Neural progenitor cell (in vitro differentiated cells): ENCODE results near the gene LOXHD1. TPM values are rescaled to one million over a fixed set of nuclear protein-coding genes. Genes with fewer than 3 reads are reported as not detected.

ENCODE experiments used
- DNase-seq: peaks from one replicate; pipeline ENCODE4 v3.0.0-alpha.2; 2016; ENCODE audit warnings: low spot score
- H2AFZ ChIP-seq: fragments of 200-600 bp; sonication (generic); replicated peaks from 2 replicates; pipeline ENCODE4 v1.6.1; 2016; ENCODE audit warnings: antibody characterized with exemption
- H3F3A ChIP-seq: fragments of 200-600 bp; sonication (generic); 2 replicates; pipeline ENCODE4 v1.6.1; 2016; ENCODE audit warnings: antibody characterized with exemption, low read depth
- H3K27ac ChIP-seq: fragments of 200-600 bp; sonication (generic); 2 replicates; pipeline ENCODE4 v1.5.1; 2016; ENCODE audit warnings: mild to moderate bottlenecking
- H3K27me3 ChIP-seq: fragments of 200-600 bp; sonication (generic); 2 replicates; pipeline ENCODE4 v1.6.1; 2016; ENCODE audit warnings: mild to moderate bottlenecking, moderate library complexity
- H3K36me3 ChIP-seq: fragments of 200-600 bp; sonication (generic); 2 replicates; pipeline ENCODE4 v1.5.1; 2016
- H3K4me1 ChIP-seq: fragments of 200-600 bp; sonication (generic); 2 replicates; pipeline ENCODE4 v1.6.1; 2016; ENCODE audit warnings: mixed run types
- H3K4me2 ChIP-seq: fragments of 200-600 bp; sonication (generic); 2 replicates; pipeline ENCODE4 v1.6.1; 2016
- H3K4me3 ChIP-seq: fragments of 200-600 bp; sonication (generic); 2 replicates; pipeline ENCODE4 v1.5.1; 2016
- H3K79me2 ChIP-seq: fragments of 200-600 bp; sonication (generic); 2 replicates; pipeline ENCODE4 v1.6.1; 2016; ENCODE audit warnings: low read depth
- H3K9ac ChIP-seq: fragments of 200-600 bp; sonication (generic); 2 replicates; pipeline ENCODE4 v1.6.1; 2016
- H3K9me3 ChIP-seq: fragments of 200-600 bp; sonication (generic); 2 replicates; pipeline ENCODE4 v1.5.1; 2016; ENCODE audit warnings: low read depth
- H4K20me1 ChIP-seq: fragments of 200-600 bp; sonication (generic); 2 replicates; pipeline ENCODE4 v1.6.1; 2016; ENCODE audit warnings: low read depth
- H3K27ac Mint-ChIP-seq: 3 replicates; pipeline ENCODE4 v1.8.0; 2021; ENCODE audit warnings: mixed read lengths
- H3K27me3 Mint-ChIP-seq: 2 replicates; pipeline ENCODE4 v1.8.0; 2022; ENCODE audit warnings: low read depth, mild to moderate bottlenecking, inconsistent platforms, moderate library complexity, mixed read lengths; ENCODE audit not compliant: insufficient read depth
- H3K36me3 Mint-ChIP-seq: 3 replicates; pipeline ENCODE4 v1.8.0; 2021; ENCODE audit warnings: mixed read lengths
- H3K4me1 Mint-ChIP-seq: 3 replicates; pipeline ENCODE4 v1.8.0; 2021; ENCODE audit warnings: mixed read lengths
- H3K4me3 Mint-ChIP-seq: 3 replicates; pipeline ENCODE4 v1.8.0; 2021; ENCODE audit warnings: mild to moderate bottlenecking, moderate library complexity, mixed read lengths
- H3K9me3 Mint-ChIP-seq: 3 replicates; pipeline ENCODE4 v1.8.0; 2020; ENCODE audit warnings: mixed read lengths
- CTCF ChIP-seq: fragments of 200-600 bp; sonication (generic); IDR thresholded peaks from 2 replicates; pipeline ENCODE4 v1.5.1; 2017; ENCODE audit warnings: antibody characterized with exemption, mild to moderate bottlenecking
- EZH2 ChIP-seq: fragments of 200-600 bp; sonication (generic); IDR thresholded peaks from 2 replicates; pipeline ENCODE4 v1.6.1; 2017; ENCODE audit warnings: antibody characterized with exemption, mild to moderate bottlenecking, moderate library complexity
- EZH2phosphoT487 ChIP-seq: fragments of 200-600 bp; sonication (generic); IDR thresholded peaks from 2 replicates; pipeline ENCODE4 v1.6.1; 2017; ENCODE audit warnings: antibody characterized with exemption
- total RNA-seq: library from RNA; depleted of rRNA; stranded (reverse); fragments of >200 nt; gene quantifications from 2 replicates; pipeline ENCODE4 v1.2.3, GENCODE V29; 2015; ENCODE audit warnings: low replicate concordance

Gene LOXHD1
- total RNA-seq, 1 donor from 2014 or later = not detected

GRCh38 chr18:46627136-46627535 is 29.9 kb downstream of the LOXHD1 start:
- no peak overlapping the region for H3K4me2 ChIP-seq

GRCh38 chr18:46625069-46625468 is 32.0 kb downstream of the LOXHD1 start:
- Histone ChIP-seq H3F3A (no peaks in the 10 kb centered on the region), H2AFZ (no peak overlapping the region), H4K20me1 (no peaks in the 10 kb centered on the region), H3K4me1 (peaks cover 6% of the 10 kb centered on the region), H3K9ac (no peak overlapping the region), H3K36me3 (no peaks in the 10 kb centered on the region), H3K9me3 (no peaks in the 10 kb centered on the region), H3K4me3 (no peak overlapping the region), H3K79me2 (no peaks in the 10 kb centered on the region), H3K27ac (no peak overlapping the region), H3K4me2 (no peak overlapping the region), H3K27me3 (no peaks in the 10 kb centered on the region)
- no peaks in the 10 kb centered on the region for H3K9me3 Mint-ChIP-seq
- H3K4me1 Mint-ChIP-seq = no peaks in the 10 kb centered on the region
- no peak for TF ChIP-seq EZH2
- TF ChIP-seq EZH2phosphoT487 = no peak
- no peak for TF ChIP-seq CTCF
- H3K4me3 Mint-ChIP-seq = no peak overlapping the region
- peaks cover 12% of the 10 kb centered on the region for H3K27me3 Mint-ChIP-seq
- H3K36me3 Mint-ChIP-seq = no peaks in the 10 kb centered on the region
- no peak overlapping the region for H3K27ac Mint-ChIP-seq
- no peak for DNase-seq

More at GRCh38 chr18:46627136-46627535, 29.9 kb downstream of the LOXHD1 start:
- Histone ChIP-seq H3K4me3 (no peak overlapping the region), H3K9me3 (no peaks in the 10 kb centered on the region), H3K9ac (no peak overlapping the region), H4K20me1 (no peaks in the 10 kb centered on the region), H3K27ac (no peak overlapping the region), H3F3A (no peaks in the 10 kb centered on the region), H2AFZ (no peak overlapping the region), H3K36me3 (no peaks in the 10 kb centered on the region), H3K27me3 (no peaks in the 10 kb centered on the region), H3K79me2 (no peaks in the 10 kb centered on the region), H3K4me1 (peaks cover 6% of the 10 kb centered on the region)
- no peaks in the 10 kb centered on the region for H3K9me3 Mint-ChIP-seq
- TF ChIP-seq EZH2phosphoT487 = no peak
- no peak for TF ChIP-seq CTCF
- TF ChIP-seq EZH2 = no peak
- DNase-seq = no peak
- H3K27me3 Mint-ChIP-seq = peaks cover 10% of the 10 kb centered on the region
- no peak overlapping the region for H3K4me3 Mint-ChIP-seq
- H3K27ac Mint-ChIP-seq = no peak overlapping the region
- H3K4me1 Mint-ChIP-seq = no peaks in the 10 kb centered on the region
- H3K36me3 Mint-ChIP-seq = no peaks in the 10 kb centered on the region

- H3K79me2 ChIP-seq = no peaks in the 10 kb centered on the region
- no peaks in the 10 kb centered on the region for H4K20me1 ChIP-seq
- H3K4me1 ChIP-seq = peaks cover 6% of the 10 kb centered on the region
- H2AFZ ChIP-seq = peak overlapping the region; percentile 79
- no peak overlapping the region for H3K4me3 ChIP-seq
- no peaks in the 10 kb centered on the region for H3K9me3 Mint-ChIP-seq
- H3K27ac ChIP-seq = no peak overlapping the region
- no peak overlapping the region for H3K27ac Mint-ChIP-seq
- H3K27me3 ChIP-seq = no peaks in the 10 kb centered on the region
- H3K4me3 Mint-ChIP-seq = no peak overlapping the region
- H3K27me3 Mint-ChIP-seq = peaks cover 6% of the 10 kb centered on the region
- H3K36me3 ChIP-seq = no peaks in the 10 kb centered on the region
- no peaks in the 10 kb centered on the region for H3K36me3 Mint-ChIP-seq
- H3K4me2 ChIP-seq = no peak overlapping the region
- H3K9ac ChIP-seq = no peak overlapping the region
- no peak for TF ChIP-seq EZH2
- no peak for TF ChIP-seq CTCF
- TF ChIP-seq EZH2phosphoT487 = no peak
- no peaks in the 10 kb centered on the region for H3K9me3 ChIP-seq
- no peak for DNase-seq
- H3K4me1 Mint-ChIP-seq = no peaks in the 10 kb centered on the region
- no peaks in the 10 kb centered on the region for H3F3A ChIP-seq
These were observed 32.9 kb downstream of the LOXHD1 start for GRCh38 chr18:46624127-46624526.
